ENCODE measurements around the gene SYNC.

- TF ChIP-seq CTCF (IDR thresholded peaks at IDR 0.05) (no peak), POLR2A (IDR thresholded peaks at IDR 0.05) (no peak)
Measured at GRCh38 chr1:32635508-32636277, 66.9 kb downstream of the SYNC start.
